ENCODE data around the gene PLCL1.

- TF ChIP-seq REST (IDR thresholded peaks at IDR 0.05; ENCODE audit: insufficient replicate concordance, low read depth) (no peak), GABPA (IDR thresholded peaks at IDR 0.05; ENCODE audit: low read depth) (no peak), CTCF (IDR thresholded peaks at IDR 0.05; ENCODE audit: insufficient read depth, low read length) (no peak)
These were observed 200.8 kb downstream of the PLCL1 start for GRCh38 chr2:198004921-198005829.

Measured in HL-60 (cell line).